Measurements from ENCODE around the gene ESRRG.

DNA sequence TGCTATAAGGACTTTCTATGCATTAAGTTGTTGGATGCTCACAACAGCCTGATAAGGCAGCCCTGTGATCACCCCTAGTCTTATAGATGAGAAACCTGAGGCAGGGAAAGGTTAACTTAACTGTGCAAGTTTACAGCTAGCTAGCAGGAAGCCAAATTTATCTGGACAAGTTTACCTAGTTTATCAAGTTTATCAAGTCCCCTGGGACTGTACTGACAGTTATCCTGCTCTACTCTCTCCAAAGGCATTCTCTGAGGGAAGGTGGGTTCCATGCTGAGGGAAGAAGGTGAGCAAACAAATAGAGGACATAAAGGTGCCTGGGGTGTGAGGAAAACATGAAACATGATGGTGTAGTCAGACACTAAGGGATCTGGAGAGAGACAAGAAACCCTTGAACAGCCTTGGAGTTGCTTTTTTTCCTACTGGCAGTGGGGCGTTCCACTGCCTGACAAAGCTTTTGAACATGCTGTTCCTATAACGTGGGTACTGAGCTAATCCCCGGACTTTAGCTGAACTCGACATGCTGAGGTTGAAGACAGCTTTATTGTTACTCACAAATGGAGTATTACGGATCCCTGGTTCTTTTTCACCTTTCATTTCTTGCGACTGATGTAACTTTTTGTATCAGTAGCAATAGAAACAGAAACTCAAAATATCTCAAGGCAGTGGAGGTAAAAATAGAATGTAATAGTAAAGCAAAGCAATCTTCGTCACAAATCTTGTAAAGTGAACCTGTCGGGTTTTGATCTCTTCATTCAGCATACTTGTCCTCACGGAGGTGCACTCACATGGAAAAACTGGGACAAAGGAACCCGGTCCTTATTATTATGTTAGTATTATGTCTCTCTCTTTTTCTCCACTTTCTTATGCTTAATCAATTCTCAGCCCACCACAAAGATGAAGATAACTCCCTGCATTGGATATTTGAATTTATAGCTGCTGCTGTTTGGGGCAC lies 42.4 kb upstream of the ESRRG start:
- TF ChIP-seq, protein P1, sequence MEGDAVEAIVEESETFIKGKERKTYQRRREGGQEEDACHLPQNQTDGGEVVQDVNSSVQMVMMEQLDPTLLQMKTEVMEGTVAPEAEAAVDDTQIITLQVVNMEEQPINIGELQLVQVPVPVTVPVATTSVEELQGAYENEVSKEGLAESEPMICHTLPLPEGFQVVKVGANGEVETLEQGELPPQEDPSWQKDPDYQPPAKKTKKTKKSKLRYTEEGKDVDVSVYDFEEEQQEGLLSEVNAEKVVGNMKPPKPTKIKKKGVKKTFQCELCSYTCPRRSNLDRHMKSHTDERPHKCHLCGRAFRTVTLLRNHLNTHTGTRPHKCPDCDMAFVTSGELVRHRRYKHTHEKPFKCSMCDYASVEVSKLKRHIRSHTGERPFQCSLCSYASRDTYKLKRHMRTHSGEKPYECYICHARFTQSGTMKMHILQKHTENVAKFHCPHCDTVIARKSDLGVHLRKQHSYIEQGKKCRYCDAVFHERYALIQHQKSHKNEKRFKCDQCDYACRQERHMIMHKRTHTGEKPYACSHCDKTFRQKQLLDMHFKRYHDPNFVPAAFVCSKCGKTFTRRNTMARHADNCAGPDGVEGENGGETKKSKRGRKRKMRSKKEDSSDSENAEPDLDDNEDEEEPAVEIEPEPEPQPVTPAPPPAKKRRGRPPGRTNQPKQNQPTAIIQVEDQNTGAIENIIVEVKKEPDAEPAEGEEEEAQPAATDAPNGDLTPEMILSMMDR (IDR thresholded peaks at IDR 0.05; ENCODE audit: insufficient read depth, low read length, poor library complexity, severe bottlenecking), result no peak
- TF ChIP-seq EZH2phosphoT487 (conservative IDR thresholded peaks at IDR 0.05; ENCODE audit: low read length), result no peak
